GM12874 (cell line): Measurements from ENCODE around the gene TMEM87B.

ENCODE experiments used
- CTCF ChIP-seq: IDR thresholded peaks from 2 replicates; pipeline ENCODE4 v1.5.1; 2011; ENCODE audit warnings: low read depth, mild to moderate bottlenecking, control low read depth, low read length, moderate library complexity; ENCODE audit not compliant: insufficient read depth

TMEM87B gene

GRCh38 chr2:112165296-112165695 is 110.2 kb downstream of the TMEM87B start:
- TF ChIP-seq CTCF: no peak

- TF ChIP-seq CTCF: no peak
Observed at GRCh38 chr2:112166806-112167499, 111.9 kb downstream of the TMEM87B start.

GRCh38 chr2:112168422-112169124 is 113.5 kb downstream of the TMEM87B start:
- TF ChIP-seq CTCF: no peak
